ENCODE measurements around the gene ASB2.
A peak's percentile ranks its signal among the peaks of the same experiment; 100 is the strongest.

ASB2 gene

GRCh38 chr14:93939304-93940229 is 36.8 kb downstream of the ASB2 start:
- no peak overlapping the region for H3K27ac ChIP-seq
- TF ChIP-seq CTCF (IDR thresholded peaks at IDR 0.05; ENCODE audit: low read depth, low read length), result peak; percentile 76
- peak; percentile 88 for DNase-seq

GRCh38 chr14:93938751-93939303 is 37.5 kb downstream of the ASB2 start:
- no peak for TF ChIP-seq CTCF (IDR thresholded peaks at IDR 0.05; ENCODE audit: low read depth, low read length)
- Histone ChIP-seq H3K27ac (no peak overlapping the region), H3K36me3 (no peaks in the 10 kb centered on the region), H3K9me3 (ENCODE audit: severe bottlenecking) (no peaks in the 10 kb centered on the region), H3K4me3 (ENCODE audit: low read depth, low read length) (no peak overlapping the region), H3K27me3 (ENCODE audit: insufficient read depth, low read depth, severe bottlenecking) (no peaks in the 10 kb centered on the region)
- DNase-seq, result no peak

More at GRCh38 chr14:93939304-93940229, 36.8 kb downstream of the ASB2 start:
- Histone ChIP-seq H3K36me3 (no peaks in the 10 kb centered on the region), H3K9me3 (ENCODE audit: severe bottlenecking) (no peaks in the 10 kb centered on the region), H3K27me3 (ENCODE audit: insufficient read depth, low read depth, severe bottlenecking) (no peaks in the 10 kb centered on the region), H3K4me3 (ENCODE audit: low read depth, low read length) (peak overlapping the region; percentile 24; the same call in 1 of the 2 replicates)

- Histone ChIP-seq H3K4me3 (ENCODE audit: low read depth, low read length) (no peak overlapping the region), H3K36me3 (no peaks in the 10 kb centered on the region), H3K27me3 (ENCODE audit: insufficient read depth, low read depth, severe bottlenecking) (no peaks in the 10 kb centered on the region), H3K9me3 (ENCODE audit: severe bottlenecking) (no peaks in the 10 kb centered on the region), H3K27ac (no peak overlapping the region)
- no peak for TF ChIP-seq CTCF (IDR thresholded peaks at IDR 0.05; ENCODE audit: low read depth, low read length)
- DNase-seq, result no peak
Observed at GRCh38 chr14:93937519-93937918, 38.9 kb downstream of the ASB2 start.

GRCh38 chr14:93936926-93937325 is 39.4 kb downstream of the ASB2 start:
- H3K9me3 ChIP-seq (ENCODE audit: severe bottlenecking), result no peaks in the 10 kb centered on the region
- DNase-seq, result no peak
- no peak overlapping the region for H3K27ac ChIP-seq
- no peaks in the 10 kb centered on the region for H3K27me3 ChIP-seq (ENCODE audit: insufficient read depth, low read depth, severe bottlenecking)
- TF ChIP-seq CTCF (IDR thresholded peaks at IDR 0.05; ENCODE audit: low read depth, low read length), result no peak
- no peaks in the 10 kb centered on the region for H3K36me3 ChIP-seq
- H3K4me3 ChIP-seq (ENCODE audit: low read depth, low read length), result no peak overlapping the region

- Histone ChIP-seq H3K36me3 (no peaks in the 10 kb centered on the region), H3K4me3 (ENCODE audit: low read depth, low read length) (no peak overlapping the region), H3K27ac (no peak overlapping the region), H3K9me3 (ENCODE audit: severe bottlenecking) (no peaks in the 10 kb centered on the region), H3K27me3 (ENCODE audit: insufficient read depth, low read depth, severe bottlenecking) (no peaks in the 10 kb centered on the region)
- DNase-seq, result peak; percentile 76
- peak; percentile 88 for TF ChIP-seq CTCF (IDR thresholded peaks at IDR 0.05; ENCODE audit: low read depth, low read length)
Observed at GRCh38 chr14:93936245-93936644, 40.1 kb downstream of the ASB2 start.
